CD4-positive, CD25-positive, alpha-beta regulatory T cell (primary cell): ENCODE data around the gene GLCE. TPM values are rescaled to one million over a fixed set of nuclear protein-coding genes. Genes with fewer than 3 reads are reported as not detected.
A peak's percentile ranks its signal among the peaks of the same experiment; 100 is the strongest.

Source experiments
- ATAC-seq, 2 donors: fragments of 150-1000 bp; cut with Tn5 transposase; one replicate each; pipeline ENCODE4 v1.10.0; 2021; ENCODE audit warnings: low read depth in 2 of 2, moderate number of reproducible peaks in 2 of 2, moderate library complexity in 1 of 2
- DNase-seq, 3 donors: peaks; one replicate each; pipeline versions ENCODE4 v3.0.0 to v3.0.0-alpha.2; 2012 to 2022; ENCODE audit warnings: mixed read lengths in 1 of 3
- H3K27ac ChIP-seq: one replicate; pipeline ENCODE4 v1.7.0; 2013; ENCODE audit warnings: mild to moderate bottlenecking, low read length; ENCODE audit not compliant: insufficient read depth, poor library complexity, severe bottlenecking
- H3K27me3 ChIP-seq: one replicate; pipeline ENCODE4 v1.7.0; 2013; ENCODE audit warnings: low read length; ENCODE audit not compliant: control insufficient read depth, insufficient read depth
- H3K36me3 ChIP-seq: one replicate; pipeline ENCODE4 v1.7.0; 2013; ENCODE audit warnings: mild to moderate bottlenecking, low read length, moderate library complexity; ENCODE audit not compliant: control insufficient read depth, insufficient read depth
- H3K4me1 ChIP-seq: 2 replicates; pipeline ENCODE4 v1.7.0; 2013; ENCODE audit warnings: mild to moderate bottlenecking, low read length; ENCODE audit not compliant: insufficient read depth, control insufficient read depth, poor library complexity, severe bottlenecking
- H3K4me3 ChIP-seq: one replicate; pipeline ENCODE4 v1.7.0; 2013; ENCODE audit warnings: low read depth, mild to moderate bottlenecking, low read length, moderate library complexity
- H3K9me3 ChIP-seq, 2 experiments: 1 replicate in 1 of 2; 2 replicates in 1 of 2; pipeline ENCODE4 v1.7.0; 2013; ENCODE audit warnings: low read length in 2 of 2, mild to moderate bottlenecking in 1 of 2, moderate library complexity in 1 of 2; ENCODE audit not compliant: control insufficient read depth in 2 of 2
- H3K27ac Mint-ChIP-seq, 3 donors: one replicate each; pipeline ENCODE4 v1.8.0; 2020 to 2022; ENCODE audit warnings: mild to moderate bottlenecking in 3 of 3, mixed read lengths in 3 of 3, moderate library complexity in 2 of 3
- H3K27me3 Mint-ChIP-seq: one replicate; pipeline ENCODE4 v1.8.0; 2022; ENCODE audit warnings: mild to moderate bottlenecking, mixed read lengths
- H3K36me3 Mint-ChIP-seq: one replicate; pipeline ENCODE4 v1.8.0; 2020; ENCODE audit warnings: mixed read lengths
- H3K4me1 Mint-ChIP-seq, 4 donors: one replicate each; pipeline ENCODE4 v1.8.0; 2020 to 2022; ENCODE audit warnings: mixed read lengths in 4 of 4, mild to moderate bottlenecking in 1 of 4
- H3K4me3 Mint-ChIP-seq, 4 donors: one replicate each; pipeline ENCODE4 v1.8.0; 2020 to 2022; ENCODE audit warnings: mild to moderate bottlenecking in 4 of 4, mixed read lengths in 4 of 4, moderate library complexity in 3 of 4
- H3K9me3 Mint-ChIP-seq, 7 donors: one replicate each; pipeline ENCODE4 v1.8.0; 2020 to 2022; ENCODE audit warnings: mixed read lengths in 7 of 7, mild to moderate bottlenecking in 3 of 7, moderate library complexity in 2 of 7
- polyA plus RNA-seq, 4 donors: library from polyadenylated mRNA; unstranded; fragments of 300-500 nt; fragmentation: Illumina TruSeq; gene quantifications; one replicate each; pipeline ENCODE4 v1.2.3, GENCODE V29; 2021
- total RNA-seq: library from RNA; stranded (reverse); gene quantifications from one replicate; pipeline ENCODE4 v1.2.3, GENCODE V29; 2022

GLCE gene
- total and polyA plus RNA-seq, 5 donors from 2014 or later, result 12.7 to 23.4 (median 17.3) TPM

- no peak for DNase-seq
- H3K27me3 ChIP-seq, result peaks cover 11% of the 10 kb centered on the region
- H3K4me1 ChIP-seq, result no peaks in the 10 kb centered on the region
- Mint-ChIP-seq H3K4me3 (no peak overlapping the region), H3K27me3 (peaks cover 40% of the 10 kb centered on the region), H3K9me3 (peaks cover 0 to 4% (median 0%) of the 10 kb centered on the region in 7 donors), H3K36me3 (no peaks in the 10 kb centered on the region), H3K4me1 (peaks cover 0 to under 1% (median 0%) of the 10 kb centered on the region in 4 donors), H3K27ac (no peak overlapping the region)
- H3K27ac ChIP-seq, result no peak overlapping the region
- ATAC-seq, result no peak
- no peaks in the 10 kb centered on the region for H3K36me3 ChIP-seq
- H3K4me3 ChIP-seq, result no peak overlapping the region
- no peaks in the 10 kb centered on the region for H3K9me3 ChIP-seq
Measured at GRCh38 chr15:69154078-69154477, 6.4 kb upstream of the GLCE start.

- H3K27me3 Mint-ChIP-seq, result peaks cover 34% of the 10 kb centered on the region
- peaks cover 0 to 5% (median under 1%) of the 10 kb centered on the region in 4 donors for H3K4me1 Mint-ChIP-seq
- Histone ChIP-seq H3K27me3 (peaks cover 8% of the 10 kb centered on the region), H3K9me3 (no peaks in the 10 kb centered on the region), H3K4me1 (peaks cover 2% of the 10 kb centered on the region), H3K36me3 (no peaks in the 10 kb centered on the region), H3K27ac (no peak overlapping the region), H3K4me3 (no peak overlapping the region)
- ATAC-seq (no peak), DNase-seq (no peak)
- H3K27ac Mint-ChIP-seq, result no peak overlapping the region
- no peaks in the 10 kb centered on the region for H3K36me3 Mint-ChIP-seq
- peaks cover 0 to 3% (median 0%) of the 10 kb centered on the region in 7 donors for H3K9me3 Mint-ChIP-seq
- no peak overlapping the region for H3K4me3 Mint-ChIP-seq
Measured at GRCh38 chr15:69154684-69155083, 5.8 kb upstream of the GLCE start.

GRCh38 chr15:69156736-69157381 is 3.6 kb upstream of the GLCE start:
- Mint-ChIP-seq H3K27me3 (peaks cover 17% of the 10 kb centered on the region), H3K9me3 (peaks cover 0 to 3% (median 0%) of the 10 kb centered on the region in 7 donors), H3K4me1 (peaks cover 4 to 14% (median 9%) of the 10 kb centered on the region in 4 donors), H3K27ac (no peak overlapping the region), H3K36me3 (no peaks in the 10 kb centered on the region), H3K4me3 (peak overlapping the region in 1 of 4 donors; percentile 96)
- DNase-seq, result no peak
- ATAC-seq, result no peak
- H3K27ac ChIP-seq, result no peak overlapping the region
- peaks cover 15% of the 10 kb centered on the region for H3K4me1 ChIP-seq
- no peaks in the 10 kb centered on the region for H3K27me3 ChIP-seq
- H3K9me3 ChIP-seq, result no peaks in the 10 kb centered on the region
- H3K4me3 ChIP-seq, result no peak overlapping the region
- H3K36me3 ChIP-seq, result no peaks in the 10 kb centered on the region

GRCh38 chr15:69158201-69158842 is 2.1 kb upstream of the GLCE start:
- Mint-ChIP-seq H3K9me3 (peaks cover 0 to 3% (median 0%) of the 10 kb centered on the region in 7 donors), H3K27ac (no peak overlapping the region), H3K4me1 (peaks cover 9 to 23% (median 18%) of the 10 kb centered on the region in 4 donors), H3K27me3 (peaks cover 9% of the 10 kb centered on the region), H3K36me3 (no peaks in the 10 kb centered on the region), H3K4me3 (peak overlapping the region in 3 of 4 donors; percentile 39 to 96 (median 78))
- Histone ChIP-seq H3K9me3 (no peaks in the 10 kb centered on the region), H3K27ac (no peak overlapping the region), H3K4me1 (peaks cover 24% of the 10 kb centered on the region), H3K36me3 (no peaks in the 10 kb centered on the region), H3K27me3 (no peaks in the 10 kb centered on the region), H3K4me3 (no peak overlapping the region)
- no peak for ATAC-seq
- DNase-seq, result no peak

GRCh38 chr15:69158843-69159240 is 1.6 kb upstream of the GLCE start:
- peak overlapping the region in 2 of 3 donors; percentile 66 to 92 for H3K27ac Mint-ChIP-seq
- H3K36me3 ChIP-seq, result no peaks in the 10 kb centered on the region
- ATAC-seq (no peak), DNase-seq (no peak)
- H3K4me1 ChIP-seq, result peaks cover 24% of the 10 kb centered on the region
- no peak overlapping the region for H3K4me3 ChIP-seq
- no peaks in the 10 kb centered on the region for H3K27me3 ChIP-seq
- peaks cover 5% of the 10 kb centered on the region for H3K27me3 Mint-ChIP-seq
- H3K4me1 Mint-ChIP-seq, result peaks cover 12 to 26% (median 20%) of the 10 kb centered on the region in 4 donors
- H3K9me3 Mint-ChIP-seq, result peaks cover 0 to 3% (median 0%) of the 10 kb centered on the region in 7 donors
- no peaks in the 10 kb centered on the region for H3K36me3 Mint-ChIP-seq
- H3K4me3 Mint-ChIP-seq, result peak overlapping the region; percentile 96 to 98 (median 98)
- no peaks in the 10 kb centered on the region for H3K9me3 ChIP-seq
- no peak overlapping the region for H3K27ac ChIP-seq

GRCh38 chr15:69159805-69160140 is 662 bp upstream of the GLCE start:
- H3K36me3 ChIP-seq, result no peaks in the 10 kb centered on the region
- peaks cover 26% of the 10 kb centered on the region for H3K4me1 ChIP-seq
- Mint-ChIP-seq H3K4me1 (peaks cover 16 to 29% (median 20%) of the 10 kb centered on the region in 4 donors), H3K9me3 (peaks cover 0 to 3% (median 0%) of the 10 kb centered on the region in 7 donors), H3K27me3 (peaks cover 5% of the 10 kb centered on the region), H3K4me3 (peak overlapping the region; percentile 96 to 98 (median 98)), H3K27ac (peak overlapping the region; percentile 82 to 92 (median 87)), H3K36me3 (no peaks in the 10 kb centered on the region)
- H3K4me3 ChIP-seq, result peak overlapping the region; percentile 91
- DNase-seq (no peak), ATAC-seq (no peak)
- no peaks in the 10 kb centered on the region for H3K9me3 ChIP-seq
- peak overlapping the region; percentile 59 for H3K27ac ChIP-seq
- no peaks in the 10 kb centered on the region for H3K27me3 ChIP-seq

GRCh38 chr15:69161079-69161877 is 843 bp downstream of the GLCE start:
- H3K27me3 ChIP-seq, result no peaks in the 10 kb centered on the region
- H3K27ac Mint-ChIP-seq, result peak overlapping the region; percentile 82 to 88 (median 86)
- no peaks in the 10 kb centered on the region for H3K36me3 Mint-ChIP-seq
- H3K27ac ChIP-seq, result no peak overlapping the region
- H3K9me3 ChIP-seq, result no peaks in the 10 kb centered on the region
- peaks cover 0 to 3% (median 0%) of the 10 kb centered on the region in 7 donors for H3K9me3 Mint-ChIP-seq
- no peaks in the 10 kb centered on the region for H3K36me3 ChIP-seq
- H3K4me3 Mint-ChIP-seq, result peak overlapping the region; percentile 96 to 98 (median 98)
- H3K27me3 Mint-ChIP-seq, result peaks cover 5% of the 10 kb centered on the region
- peak overlapping the region; percentile 76 for H3K4me3 ChIP-seq
- peaks cover 27 to 42% (median 32%) of the 10 kb centered on the region in 4 donors for H3K4me1 Mint-ChIP-seq
- DNase-seq, result peak in 2 of 3 donors; percentile 24 to 29
- no peak for ATAC-seq
- peaks cover 29% of the 10 kb centered on the region for H3K4me1 ChIP-seq
